ENCODE measurements around the gene TMEM269. TPM values are rescaled to one million over a fixed set of nuclear protein-coding genes. Genes with fewer than 3 reads are reported as not detected.
A peak's percentile ranks its signal among the peaks of the same experiment; 100 is the strongest.

TMEM269 gene
- total and polyA plus RNA-seq, 9 of the 15 experiments (the other 6 are each of a cell fraction or from before 2014, with no cell fraction given) = 0.09 to 0.49 (median 0.21) TPM

- TF ChIP-seq CTBP1 (IDR thresholded peaks at IDR 0.05; ENCODE audit: borderline replicate concordance) (peak; percentile 60; the same call in 1 of the 2 replicates), SRSF1 (IDR thresholded peaks at IDR 0.05; ENCODE audit: low read depth, low read length) (no peak), ZEB2 (IDR thresholded peaks at IDR 0.05) (no peak), CREB5 (CRISPR knock-in tag; IDR thresholded peaks at IDR 0.05) (no peak), SAP30 (IDR thresholded peaks at IDR 0.05; ENCODE audit: borderline replicate concordance, insufficient read depth, low read depth, low read length, poor library complexity, severe bottlenecking) (peak; percentile 80), ZNF561 (CRISPR knock-in tag; conservative IDR thresholded peaks at IDR 0.05) (no peak), C11orf30 (IDR thresholded peaks at IDR 0.05; ENCODE audit: low read depth) (no peak; the same call in 1 of the 2 replicates), CBX1 (IDR thresholded peaks at IDR 0.05; ENCODE audit: low read depth) (peak; percentile 73), PTRF (tag; IDR thresholded peaks at IDR 0.05) (no peak), RBM25 (IDR thresholded peaks at IDR 0.05; ENCODE audit: low read depth, low read length, severe bottlenecking) (no peak), ELK1 (CRISPR knock-in tag; IDR thresholded peaks at IDR 0.05) (no peak), CHCHD3 (CRISPR knock-in tag; IDR thresholded peaks at IDR 0.05) (peak; percentile 93; the same call in 1 of the 2 replicates), TEAD2 (tag; IDR thresholded peaks at IDR 0.05) (no peak), RBFOX2 (IDR thresholded peaks at IDR 0.05; ENCODE audit: low read depth, low read length) (peak; percentile 99), ZNF583 (CRISPR knock-in tag; IDR thresholded peaks at IDR 0.05) (0 out of 2 replicates have a peak, but pooled peaks have one; percentile 30), POLR2B (IDR thresholded peaks at IDR 0.05; ENCODE audit: low read depth, partially characterized antibody) (peak; percentile 89), NR2C1 (IDR thresholded peaks at IDR 0.05) (no peak), NR2C1 (tag; IDR thresholded peaks at IDR 0.05) (no peak), MBD1 (CRISPR knock-in tag; IDR thresholded peaks at IDR 0.05) (no peak), ARID2 (IDR thresholded peaks at IDR 0.05) (peak; percentile 13; the same call in 1 of the 2 replicates), KDM2B (CRISPR knock-in tag; IDR thresholded peaks at IDR 0.05) (peak; percentile 72; the same call in 1 of the 2 replicates), MAFF (IDR thresholded peaks at IDR 0.05; ENCODE audit: low read length) (no peak), ZNF764 (CRISPR knock-in tag; IDR thresholded peaks at IDR 0.05; ENCODE audit: low read depth) (no peak), HDAC3 (IDR thresholded peaks at IDR 0.05; ENCODE audit: borderline replicate concordance, partially characterized antibody) (no peak), MBD2 (IDR thresholded peaks at IDR 0.05; ENCODE audit: borderline replicate concordance, low read depth) (peak; percentile 64; the same call in 1 of the 2 replicates), ZNF445 (CRISPR knock-in tag; IDR thresholded peaks at IDR 0.05; ENCODE audit: low read depth) (no peak), FOXA1 (IDR thresholded peaks at IDR 0.05; ENCODE audit: borderline replicate concordance) (no peak)
These were observed 17.9 kb upstream of the TMEM269 start, which contains the start of the genes C1orf50 and P3H1 (continued) for GRCh38 chr1:42766741-42767509.
